ENCODE measurements around the gene CRISPLD2. TPM values are rescaled to one million over a fixed set of nuclear protein-coding genes. Genes with fewer than 3 reads are reported as not detected.

The CRISPLD2 gene
- polyA plus RNA-seq, 2 donors: 3.7 to 8.8 TPM

- no peaks in the 10 kb centered on the region for H3K9me3 ChIP-seq (ENCODE audit: control insufficient read depth in 2 of 2, insufficient read depth in 1 of 2, low read depth in 1 of 2, low read length in 1 of 2)
- no peaks in the 10 kb centered on the region for H3K4me1 ChIP-seq (ENCODE audit: control insufficient read depth in 2 of 2, insufficient read depth in 2 of 2, low read length in 1 of 2)
- WGBS, 2 donors: 80% methylated on average over 9 of the region's 9 CpGs
- H3K36me3 ChIP-seq (ENCODE audit: control insufficient read depth in 2 of 2, insufficient read depth in 2 of 2, low read length in 1 of 2): peaks cover 0 to 5% of the 10 kb centered on the region in 2 donors
- H3K4me3 ChIP-seq (ENCODE audit: low read depth in 1 of 2, low read length in 2 of 2): no peak overlapping the region
- no peaks in the 10 kb centered on the region for H3K27me3 ChIP-seq (ENCODE audit: control insufficient read depth in 1 of 2, insufficient read depth in 2 of 2, low read length in 2 of 2)
- no peak overlapping the region for H3K27ac ChIP-seq (ENCODE audit: low read depth in 2 of 2, low read length in 1 of 2)
Measured at GRCh38 chr16:84909476-84910085, 89.8 kb downstream of the CRISPLD2 start.

- no peak overlapping the region for H3K27ac ChIP-seq (ENCODE audit: low read depth in 2 of 2, low read length in 1 of 2)
- H3K9me3 ChIP-seq (ENCODE audit: control insufficient read depth in 2 of 2, insufficient read depth in 1 of 2, low read depth in 1 of 2, low read length in 1 of 2): no peaks in the 10 kb centered on the region
- 82 to 85% methylated on average over 16 of the region's 16 CpGs for WGBS, 2 donors
- no peak overlapping the region for H3K4me3 ChIP-seq (ENCODE audit: low read depth in 1 of 2, low read length in 2 of 2)
- no peaks in the 10 kb centered on the region for H3K4me1 ChIP-seq (ENCODE audit: control insufficient read depth in 2 of 2, insufficient read depth in 2 of 2, low read length in 1 of 2)
- no peaks in the 10 kb centered on the region for H3K27me3 ChIP-seq (ENCODE audit: control insufficient read depth in 1 of 2, insufficient read depth in 2 of 2, low read length in 2 of 2)
- peaks cover 0 to under 1% of the 10 kb centered on the region in 2 donors for H3K36me3 ChIP-seq (ENCODE audit: control insufficient read depth in 2 of 2, insufficient read depth in 2 of 2, low read length in 1 of 2)
Measured at GRCh38 chr16:84911486-84912216, 91.9 kb downstream of the CRISPLD2 start.

- Histone ChIP-seq H3K27ac (ENCODE audit: low read depth in 2 of 2, low read length in 1 of 2) (no peak overlapping the region), H3K4me1 (ENCODE audit: control insufficient read depth in 2 of 2, insufficient read depth in 2 of 2, low read length in 1 of 2) (no peaks in the 10 kb centered on the region), H3K27me3 (ENCODE audit: control insufficient read depth in 1 of 2, insufficient read depth in 2 of 2, low read length in 2 of 2) (no peaks in the 10 kb centered on the region), H3K36me3 (ENCODE audit: control insufficient read depth in 2 of 2, insufficient read depth in 2 of 2, low read length in 1 of 2) (no peaks in the 10 kb centered on the region), H3K9me3 (ENCODE audit: control insufficient read depth in 2 of 2, insufficient read depth in 1 of 2, low read depth in 1 of 2, low read length in 1 of 2) (no peaks in the 10 kb centered on the region), H3K4me3 (ENCODE audit: low read depth in 1 of 2, low read length in 2 of 2) (no peak overlapping the region)
- WGBS, 2 donors: 37 to 44% methylated on average over 6 of the region's 6 CpGs
Measured at GRCh38 chr16:84913315-84913714, 93.5 kb downstream of the CRISPLD2 start.

GRCh38 chr16:84914273-84914672 is 94.5 kb downstream of the CRISPLD2 start:
- 59 to 77% methylated on average over 5 of the region's 5 CpGs for WGBS, 2 donors
- no peaks in the 10 kb centered on the region for H3K36me3 ChIP-seq (ENCODE audit: control insufficient read depth in 2 of 2, insufficient read depth in 2 of 2, low read length in 1 of 2)
- H3K4me3 ChIP-seq (ENCODE audit: low read depth in 1 of 2, low read length in 2 of 2): no peak overlapping the region
- no peaks in the 10 kb centered on the region for H3K9me3 ChIP-seq (ENCODE audit: control insufficient read depth in 2 of 2, insufficient read depth in 1 of 2, low read depth in 1 of 2, low read length in 1 of 2)
- H3K4me1 ChIP-seq (ENCODE audit: control insufficient read depth in 2 of 2, insufficient read depth in 2 of 2, low read length in 1 of 2): no peaks in the 10 kb centered on the region
- H3K27me3 ChIP-seq (ENCODE audit: control insufficient read depth in 1 of 2, insufficient read depth in 2 of 2, low read length in 2 of 2): no peaks in the 10 kb centered on the region
- no peak overlapping the region for H3K27ac ChIP-seq (ENCODE audit: low read depth in 2 of 2, low read length in 1 of 2)

GRCh38 chr16:84916178-84916577 is 96.4 kb downstream of the CRISPLD2 start:
- no peaks in the 10 kb centered on the region for H3K27me3 ChIP-seq (ENCODE audit: control insufficient read depth in 1 of 2, insufficient read depth in 2 of 2, low read length in 2 of 2)
- H3K36me3 ChIP-seq (ENCODE audit: control insufficient read depth in 2 of 2, insufficient read depth in 2 of 2, low read length in 1 of 2): no peaks in the 10 kb centered on the region
- 69% methylated on average over 9 of the region's 9 CpGs for WGBS, 2 donors
- no peaks in the 10 kb centered on the region for H3K9me3 ChIP-seq (ENCODE audit: control insufficient read depth in 2 of 2, insufficient read depth in 1 of 2, low read depth in 1 of 2, low read length in 1 of 2)
- no peak overlapping the region for H3K4me3 ChIP-seq (ENCODE audit: low read depth in 1 of 2, low read length in 2 of 2)
- H3K27ac ChIP-seq (ENCODE audit: low read depth in 2 of 2, low read length in 1 of 2): no peak overlapping the region
- H3K4me1 ChIP-seq (ENCODE audit: control insufficient read depth in 2 of 2, insufficient read depth in 2 of 2, low read length in 1 of 2): no peaks in the 10 kb centered on the region

GRCh38 chr16:84916850-84917249 is 97.1 kb downstream of the CRISPLD2 start:
- Histone ChIP-seq H3K36me3 (ENCODE audit: control insufficient read depth in 2 of 2, insufficient read depth in 2 of 2, low read length in 1 of 2) (no peaks in the 10 kb centered on the region), H3K27ac (ENCODE audit: low read depth in 2 of 2, low read length in 1 of 2) (no peak overlapping the region), H3K4me1 (ENCODE audit: control insufficient read depth in 2 of 2, insufficient read depth in 2 of 2, low read length in 1 of 2) (no peaks in the 10 kb centered on the region), H3K27me3 (ENCODE audit: control insufficient read depth in 1 of 2, insufficient read depth in 2 of 2, low read length in 2 of 2) (no peaks in the 10 kb centered on the region), H3K4me3 (ENCODE audit: low read depth in 1 of 2, low read length in 2 of 2) (no peak overlapping the region), H3K9me3 (ENCODE audit: control insufficient read depth in 2 of 2, insufficient read depth in 1 of 2, low read depth in 1 of 2, low read length in 1 of 2) (no peaks in the 10 kb centered on the region)
- WGBS, 2 donors: 71 to 80% methylated on average over 6 of the region's 6 CpGs

GRCh38 chr16:84917492-84917891 is 97.7 kb downstream of the CRISPLD2 start:
- Histone ChIP-seq H3K27me3 (ENCODE audit: control insufficient read depth in 1 of 2, insufficient read depth in 2 of 2, low read length in 2 of 2) (no peaks in the 10 kb centered on the region), H3K4me1 (ENCODE audit: control insufficient read depth in 2 of 2, insufficient read depth in 2 of 2, low read length in 1 of 2) (no peaks in the 10 kb centered on the region), H3K9me3 (ENCODE audit: control insufficient read depth in 2 of 2, insufficient read depth in 1 of 2, low read depth in 1 of 2, low read length in 1 of 2) (no peaks in the 10 kb centered on the region), H3K36me3 (ENCODE audit: control insufficient read depth in 2 of 2, insufficient read depth in 2 of 2, low read length in 1 of 2) (no peaks in the 10 kb centered on the region), H3K4me3 (ENCODE audit: low read depth in 1 of 2, low read length in 2 of 2) (no peak overlapping the region), H3K27ac (ENCODE audit: low read depth in 2 of 2, low read length in 1 of 2) (no peak overlapping the region)
- 78 to 83% methylated on average over 11 of the region's 11 CpGs for WGBS, 2 donors

GRCh38 chr16:84918006-84918909 is 98.5 kb downstream of the CRISPLD2 start:
- Histone ChIP-seq H3K9me3 (ENCODE audit: control insufficient read depth in 2 of 2, insufficient read depth in 1 of 2, low read depth in 1 of 2, low read length in 1 of 2) (no peaks in the 10 kb centered on the region), H3K27ac (ENCODE audit: low read depth in 2 of 2, low read length in 1 of 2) (no peak overlapping the region)

GRCh38 chr16:84919269-84919668 is 99.5 kb downstream of the CRISPLD2 start:
- H3K9me3 ChIP-seq (ENCODE audit: control insufficient read depth in 2 of 2, insufficient read depth in 1 of 2, low read depth in 1 of 2, low read length in 1 of 2): no peaks in the 10 kb centered on the region
- H3K4me1 ChIP-seq (ENCODE audit: control insufficient read depth in 2 of 2, insufficient read depth in 2 of 2, low read length in 1 of 2): no peaks in the 10 kb centered on the region
- no peaks in the 10 kb centered on the region for H3K36me3 ChIP-seq (ENCODE audit: control insufficient read depth in 2 of 2, insufficient read depth in 2 of 2, low read length in 1 of 2)
- 67 to 74% methylated on average over 7 of the region's 7 CpGs for WGBS, 2 donors
- no peak overlapping the region for H3K4me3 ChIP-seq (ENCODE audit: low read depth in 1 of 2, low read length in 2 of 2)
- no peaks in the 10 kb centered on the region for H3K27me3 ChIP-seq (ENCODE audit: control insufficient read depth in 1 of 2, insufficient read depth in 2 of 2, low read length in 2 of 2)
- H3K27ac ChIP-seq (ENCODE audit: low read depth in 2 of 2, low read length in 1 of 2): no peak overlapping the region

More at GRCh38 chr16:84918006-84918909, 98.5 kb downstream of the CRISPLD2 start:
- H3K4me1 ChIP-seq (ENCODE audit: control insufficient read depth in 2 of 2, insufficient read depth in 2 of 2, low read length in 1 of 2): no peaks in the 10 kb centered on the region
- no peaks in the 10 kb centered on the region for H3K27me3 ChIP-seq (ENCODE audit: control insufficient read depth in 1 of 2, insufficient read depth in 2 of 2, low read length in 2 of 2)
- no peaks in the 10 kb centered on the region for H3K36me3 ChIP-seq (ENCODE audit: control insufficient read depth in 2 of 2, insufficient read depth in 2 of 2, low read length in 1 of 2)
- 84 to 90% methylated on average over 20 of the region's 20 CpGs for WGBS, 2 donors
- H3K4me3 ChIP-seq (ENCODE audit: low read depth in 1 of 2, low read length in 2 of 2): no peak overlapping the region
